SK-N-SH (cell line): ENCODE results near the gene TCP11L1. TPM values are rescaled to one million over a fixed set of nuclear protein-coding genes. Genes with fewer than 3 reads are reported as not detected.

Source experiments
- CTCF ChIA-PET: fragments of 300-600, 350-600 bp; formaldehyde crosslinking; extraction: SDS; loops from one replicate; lab custom pipeline; 2021; lab: Yijun Ruan, JAX
- POLR2A ChIA-PET: fragments of 350-600 bp; sonication (Branson Sonifier 250); formaldehyde crosslinking; extraction: SDS; loops from one replicate; lab custom pipeline; 2020; ENCODE audit warnings: antibody characterized with exemption, inconsistent platforms; lab: Yijun Ruan, JAX
- DNase-seq: peaks from one replicate; pipeline ENCODE4 v3.0.0; 2012
- H2AFZ ChIP-seq: fragments of 200-600 bp; sonication (generic); 2 replicates; pipeline ENCODE4 v1.8.1; 2016; ENCODE audit warnings: antibody characterized with exemption, mild to moderate bottlenecking, low read depth
- H3F3A ChIP-seq: fragments of 200-600 bp; sonication (generic); replicated peaks from 2 replicates; pipeline ENCODE3; 2016; ENCODE audit warnings: antibody characterized with exemption, mild to moderate bottlenecking; ENCODE audit not compliant: insufficient read depth
- H3K27ac ChIP-seq, 2 experiments: fragments of 200-500 bp in 1 of 2; fragments of 200-600 bp in 1 of 2; sonication (Bioruptor generic) in 1 of 2; sonication (generic), shearing (Covaris generic) in 1 of 2; 2 replicates each; pipeline versions ENCODE4 v1.5.1 to v1.6.1; 2014 to 2016; ENCODE audit warnings: low read depth in 2 of 2, inconsistent platforms in 1 of 2, low read length in 1 of 2, mild to moderate bottlenecking in 1 of 2, mixed read lengths in 1 of 2
- H3K27me3 ChIP-seq: fragments of 200-600 bp; sonication (generic), shearing (Covaris generic); 2 replicates; pipeline ENCODE4 v1.6.1; 2016; ENCODE audit warnings: mixed run types; ENCODE audit not compliant: insufficient read depth
- H3K36me3 ChIP-seq, 2 experiments: fragments of 200-500 bp in 1 of 2; fragments of 200-600 bp in 1 of 2; sonication (Bioruptor generic) in 1 of 2; sonication (generic) in 1 of 2; replicated peaks in 1 of 2; 2 replicates each; pipeline versions ENCODE3 to v1.5.1; 2014 to 2016; ENCODE audit warnings: low read length in 1 of 2, mild to moderate bottlenecking in 1 of 2; ENCODE audit not compliant: insufficient read depth in 2 of 2, control insufficient read depth in 1 of 2
- H3K4me1 ChIP-seq, 2 experiments: fragments of 200-500 bp in 1 of 2; fragments of 200-600 bp in 1 of 2; sonication (Bioruptor generic) in 1 of 2; sonication (generic), shearing (Covaris generic) in 1 of 2; 2 replicates each; pipeline versions ENCODE4 v1.5.1 to v1.6.1; 2014 to 2016; ENCODE audit warnings: low read depth in 1 of 2, low read length in 1 of 2, mixed run types in 1 of 2; ENCODE audit not compliant: insufficient read depth in 2 of 2, control insufficient read depth in 1 of 2
- H3K4me2 ChIP-seq: fragments of 200-600 bp; sonication (generic), shearing (Covaris generic); 2 replicates; pipeline ENCODE4 v1.6.1; 2017; ENCODE audit warnings: mixed run types
- H3K4me3 ChIP-seq, 2 experiments: fragments of 200-500 bp in 1 of 2; fragments of 200-600 bp in 1 of 2; sonication (Bioruptor generic) in 1 of 2; sonication (generic), shearing (Covaris generic) in 1 of 2; 2 replicates each; pipeline versions ENCODE4 v1.5.1 to v1.8.1; 2014 to 2016; ENCODE audit warnings: low read depth in 2 of 2, inconsistent platforms in 1 of 2, low read length in 1 of 2, mild to moderate bottlenecking in 1 of 2, mixed read lengths in 1 of 2, moderate library complexity in 1 of 2
- H3K79me2 ChIP-seq: fragments of 200-600 bp; sonication (generic); 2 replicates; pipeline ENCODE4 v1.8.1; 2017; ENCODE audit warnings: mild to moderate bottlenecking; ENCODE audit not compliant: insufficient read depth
- H3K9ac ChIP-seq: fragments of 200-600 bp; sonication (generic); 2 replicates; pipeline ENCODE4 v1.6.1; 2017; ENCODE audit warnings: mixed run types
- H3K9me2 ChIP-seq: fragments of 200-600 bp; sonication (generic); 2 replicates; pipeline ENCODE4 v1.6.1; 2017; ENCODE audit warnings: mixed run types
- H3K9me3 ChIP-seq: fragments of 200-600 bp; sonication (generic); 2 replicates; pipeline ENCODE4 v1.6.1; 2017; ENCODE audit warnings: mixed run types, mild to moderate bottlenecking, moderate library complexity
- H4K20me1 ChIP-seq: fragments of 200-600 bp; sonication (generic); 2 replicates; pipeline ENCODE4 v1.6.1; 2017; ENCODE audit warnings: mild to moderate bottlenecking, mixed run types; ENCODE audit not compliant: insufficient read depth
- CHD2 ChIP-seq: fragments of 150-350 bp; IDR thresholded peaks from 2 replicates; pipeline ENCODE4 v1.6.1; 2018; ENCODE audit warnings: low read length; ENCODE audit not compliant: partially characterized antibody
- CTCF ChIP-seq: fragments of 200-600 bp; sonication (generic); IDR thresholded peaks from 2 replicates; pipeline ENCODE4 v1.6.1; 2017; ENCODE audit warnings: antibody characterized with exemption, mild to moderate bottlenecking, moderate library complexity
- EP300 ChIP-seq, 2 experiments: IDR thresholded peaks; 2 replicates each; pipeline versions ENCODE4 v1.4.0 to v1.6.1; 2012; ENCODE audit warnings: borderline replicate concordance in 1 of 2, low read depth in 1 of 2, low read length in 1 of 2
- FOXJ3 ChIP-seq: sonication (generic); formaldehyde crosslinking; IDR thresholded peaks from 2 replicates; pipeline ENCODE4 v1.5.1; 2020; ENCODE audit warnings: mild to moderate bottlenecking, missing genetic modification reagents
- GABPA ChIP-seq: IDR thresholded peaks from 2 replicates; pipeline ENCODE4 v1.4.0; 2012; ENCODE audit warnings: low read depth, mild to moderate bottlenecking
- IRF3 ChIP-seq: fragments of 150-350 bp; IDR thresholded peaks from 2 replicates; pipeline ENCODE4 v1.6.1; 2016; ENCODE audit warnings: mild to moderate bottlenecking, low read depth, low read length
- MXI1 ChIP-seq: IDR thresholded peaks from 2 replicates; pipeline ENCODE4 v1.6.1; 2012; ENCODE audit warnings: mild to moderate bottlenecking, low read depth, low read length, improper control_type of control experiment
- POLR2AphosphoS5 ChIP-seq: IDR thresholded peaks from 2 replicates; pipeline ENCODE4 v1.6.1; 2012; ENCODE audit warnings: low read depth, low read length
- RAD21 ChIP-seq: IDR thresholded peaks from 2 replicates; pipeline ENCODE4 v1.6.1; 2012; ENCODE audit warnings: mild to moderate bottlenecking, low read length
- RCOR1 ChIP-seq: fragments of 150-350 bp; IDR thresholded peaks from 2 replicates; pipeline ENCODE4 v1.6.1; 2017; ENCODE audit warnings: antibody characterized with exemption, low read length
- REST ChIP-seq: IDR thresholded peaks from 2 replicates; pipeline ENCODE4 v1.6.1; 2012; ENCODE audit warnings: mild to moderate bottlenecking, low read depth, low read length, moderate library complexity
- RFX5 ChIP-seq: IDR thresholded peaks from 2 replicates; pipeline ENCODE4 v1.6.1; 2012; ENCODE audit warnings: mild to moderate bottlenecking, improper control_type of control experiment, low read length
- SIN3A ChIP-seq: IDR thresholded peaks from 2 replicates; pipeline ENCODE4 v1.6.1; 2012; ENCODE audit warnings: low read depth, mild to moderate bottlenecking, low read length, moderate library complexity, borderline replicate concordance
- SMC3 ChIP-seq: IDR thresholded peaks from 2 replicates; pipeline ENCODE4 v1.6.1; 2012; ENCODE audit warnings: low read depth, low read length, improper control_type of control experiment
- TEAD4 ChIP-seq: IDR thresholded peaks from 2 replicates; pipeline ENCODE4 v1.4.0; 2012; ENCODE audit warnings: mild to moderate bottlenecking, borderline replicate concordance; ENCODE audit not compliant: insufficient read depth
- USF1 ChIP-seq: IDR thresholded peaks from 2 replicates; pipeline ENCODE4 v1.4.0; 2012; ENCODE audit warnings: low read depth, borderline replicate concordance
- USF2 ChIP-seq: fragments of 150-350 bp; IDR thresholded peaks from 2 replicates; pipeline ENCODE4 v1.6.1; 2017; ENCODE audit warnings: antibody characterized with exemption, low read length, low read depth, borderline replicate concordance
- YY1 ChIP-seq: IDR thresholded peaks from 2 replicates; pipeline ENCODE4 v1.4.0; 2012; ENCODE audit warnings: low read depth, mild to moderate bottlenecking
- ZBTB33 ChIP-seq: IDR thresholded peaks from 2 replicates; pipeline ENCODE4 v1.4.0; 2012; ENCODE audit warnings: low read depth, borderline replicate concordance
- WGBS: methylation state at CpG from one replicate; pipeline ENCODE4 v1.1.6; 2017; ENCODE audit warnings: low lambda C conversion rate; 5-methylcytosine and 5-hydroxymethylcytosine counted together
- polyA plus RNA-seq, 3 experiments: library from polyadenylated mRNA; depleted of rRNA; stranded (reverse); fragments of >200 nt; gene quantifications; 2 replicates each; pipeline ENCODE4 v1.2.3, GENCODE V29; 2012

Gene TCP11L1
- polyA plus RNA-seq, 1 of the 3 experiments (the other 2 are of a cell fraction): 12.7 TPM

- peak within 1 kb of the TSS; percentile 77 for H3K4me2 ChIP-seq
- peak; percentile 95 for DNase-seq
- H3K9me2 ChIP-seq: no peaks in the 10 kb centered on the region
- H2AFZ ChIP-seq: peak within 1 kb of the TSS; percentile 70
- peaks cover 5 to 29% of the 10 kb centered on the region in 2 experiments; a peak in 3 of 4 replicates for H3K4me1 ChIP-seq
- POLR2A ChIA-PET: interaction anchor here (0.7 to 1.7 kb wide), 3 partner anchors 24 to 146 kb away, joined by 3 to 6 read pairs (median 3); partner anchors contain the start of gene TCP11L1
- H3K79me2 ChIP-seq: peaks cover 37% of the 10 kb centered on the region; the same call in 1 of the 2 replicates
- peak within 1 kb of the TSS; percentile 41; the same call in 1 of the 2 replicates for H3K9ac ChIP-seq
- H3F3A ChIP-seq: peaks cover 20% of the 10 kb centered on the region
- CTCF ChIA-PET: interaction anchor here (0.5 to 2.7 kb wide), 6 partner anchors 10 to 193 kb away, joined by 3 to 14 read pairs (median 3); partner anchors contain the start of gene TCP11L1
- peak within 1 kb of the TSS; percentile 65 to 81 for H3K4me3 ChIP-seq
- H3K27ac ChIP-seq: peak within 1 kb of the TSS; percentile 40 to 47; a peak in 3 of 4 replicates
- H4K20me1 ChIP-seq: no peaks in the 10 kb centered on the region
- H3K9me3 ChIP-seq: no peaks in the 10 kb centered on the region
- no peaks in the 10 kb centered on the region for H3K27me3 ChIP-seq
- no peaks in the 10 kb centered on the region for H3K36me3 ChIP-seq
- 5% methylated on average over 21 of the region's 89 CpGs for WGBS
- TF ChIP-seq POLR2AphosphoS5: peak; percentile 57
- no peak for TF ChIP-seq SIN3A
- no peak for TF ChIP-seq GABPA
- TF ChIP-seq USF1: peak; percentile 95
- TF ChIP-seq CHD2: peak; percentile 46
- TF ChIP-seq MXI1: peak; percentile 64
- TF ChIP-seq SMC3: no peak
- no peak for TF ChIP-seq EP300 (IDR thresholded peaks at IDR 0.05; ENCODE audit: borderline replicate concordance in 1 of 2, low read depth in 1 of 2, low read length in 1 of 2)
- no peak for TF ChIP-seq REST
- TF ChIP-seq RAD21: no peak
- TF ChIP-seq IRF3: no peak
- TF ChIP-seq TEAD4: peak; percentile 34; the same call in 1 of the 2 replicates
- TF ChIP-seq YY1: no peak
- no peak for TF ChIP-seq ZBTB33
- TF ChIP-seq FOXJ3 (CRISPR knock-in tag): no peak
- no peak for TF ChIP-seq RCOR1
- TF ChIP-seq RFX5: no peak
- peak; percentile 69; the same call in 1 of the 2 replicates for TF ChIP-seq USF2
- no peak for TF ChIP-seq CTCF
These were observed 23.5 kb upstream of the TCP11L1 start, which contains the start of gene DEPDC7 for GRCh38 chr11:33015621-33016551. Gene DEPDC7 (plus strand): TSS chr11:33015878. CDS start chr11:33015956, 78 bp downstream.
